SK-N-SH treated with all-trans-retinoic acid at 6 μM for 48 hours (cell line): ENCODE data around the gene CDC14A.

Experiments used
- ATAC-seq: fragments of 200-7000 bp; cut with Tn5 transposase; 3 replicates; pipeline ENCODE4 v1.9.1; 2020; ENCODE audit warnings: mild to moderate bottlenecking, moderate library complexity
- ARNTL ChIP-seq: fragments of 450-650 bp; formaldehyde crosslinking; IDR thresholded peaks from 2 replicates; pipeline ENCODE4 v1.5.0; 2020; ENCODE audit warnings: low read depth, mild to moderate bottlenecking, moderate library complexity, borderline replicate concordance
- BACH2 ChIP-seq: fragments of 250-450 bp; sonication (Bioruptor Pico); IDR thresholded peaks from 2 replicates; pipeline ENCODE4 v1.9.0; 2021; ENCODE audit warnings: mild to moderate bottlenecking, borderline replicate concordance
- CSDC2 ChIP-seq: fragments of 250-450 bp; sonication (Bioruptor Pico); IDR thresholded peaks from 2 replicates; pipeline ENCODE4 v1.5.0; 2020; ENCODE audit warnings: mild to moderate bottlenecking, moderate library complexity
- ESRRG ChIP-seq: fragments of 250-450 bp; sonication (Bioruptor Pico); IDR thresholded peaks from 2 replicates; pipeline ENCODE4 v1.6.1; 2021; ENCODE audit warnings: mild to moderate bottlenecking
- GLIS3 ChIP-seq: fragments of 250-450 bp; sonication (Bioruptor Pico); IDR thresholded peaks from 2 replicates; pipeline ENCODE4 v1.5.0; 2020; ENCODE audit warnings: mild to moderate bottlenecking, moderate library complexity
- ISL1 ChIP-seq: fragments of 250-450 bp; sonication (Bioruptor Pico); IDR thresholded peaks from 2 replicates; pipeline ENCODE4 v2.1.2; 2022; ENCODE audit warnings: mild to moderate bottlenecking, moderate library complexity
- OSR1 ChIP-seq: fragments of 250-450 bp; sonication (Bioruptor Pico); IDR thresholded peaks from 2 replicates; pipeline ENCODE4 v1.8.0; 2022; ENCODE audit warnings: moderate library complexity, mild to moderate bottlenecking, inconsistent platforms
- PATZ1 ChIP-seq: fragments of 250-450 bp; sonication (Bioruptor Pico); IDR thresholded peaks from 2 replicates; pipeline ENCODE4 v1.8.0; 2020; ENCODE audit warnings: mild to moderate bottlenecking, moderate library complexity, borderline replicate concordance
- PPARA ChIP-seq: fragments of 250-450 bp; sonication (Bioruptor Pico); IDR thresholded peaks from 2 replicates; pipeline ENCODE4 v1.5.0; 2020; ENCODE audit warnings: mild to moderate bottlenecking, borderline replicate concordance
- SNAI2 ChIP-seq: fragments of 250-450 bp; sonication (Bioruptor Pico); IDR thresholded peaks from 2 replicates; pipeline ENCODE4 v1.5.0; 2020; ENCODE audit warnings: mild to moderate bottlenecking, moderate library complexity
- TCF4 ChIP-seq: fragments of 250-450 bp; sonication (Bioruptor Pico); IDR thresholded peaks from 2 replicates; pipeline ENCODE4 v1.8.0; 2021; ENCODE audit warnings: mild to moderate bottlenecking, moderate library complexity, borderline replicate concordance
- TOX ChIP-seq: fragments of 250-450 bp; sonication (Bioruptor Pico); IDR thresholded peaks from 2 replicates; pipeline ENCODE4 v1.8.0; 2021; ENCODE audit warnings: mild to moderate bottlenecking, moderate library complexity, borderline replicate concordance
- TSHZ2 ChIP-seq: fragments of 250-450 bp; sonication (Bioruptor Pico); IDR thresholded peaks from 2 replicates; pipeline ENCODE4 v1.5.0; 2020; ENCODE audit warnings: mild to moderate bottlenecking, moderate library complexity
- ZC3H10 ChIP-seq: fragments of 250-450 bp; sonication (Bioruptor Pico); IDR thresholded peaks from 2 replicates; pipeline ENCODE4 v1.5.1; 2021; ENCODE audit warnings: mild to moderate bottlenecking, moderate library complexity
- ZFP3 ChIP-seq: fragments of 250-450 bp; sonication (Bioruptor Pico); IDR thresholded peaks from 2 replicates; pipeline ENCODE4 v1.5.0; 2020; ENCODE audit warnings: mild to moderate bottlenecking, moderate library complexity
- ZNF565 ChIP-seq: fragments of 450-650 bp; formaldehyde crosslinking; conservative IDR thresholded peaks from 2 replicates; pipeline ENCODE4 v1.5.0; 2020; ENCODE audit warnings: low read depth, mild to moderate bottlenecking, moderate library complexity
- ZNF70 ChIP-seq: fragments of 450-650 bp; formaldehyde crosslinking; IDR thresholded peaks from 2 replicates; pipeline ENCODE4 v1.5.0; 2020; ENCODE audit warnings: mild to moderate bottlenecking, moderate library complexity
- ZNF8 ChIP-seq: fragments of 450-650 bp; formaldehyde crosslinking; IDR thresholded peaks from 2 replicates; pipeline ENCODE4 v1.5.0; 2020; ENCODE audit warnings: mild to moderate bottlenecking, moderate library complexity
- TF ChIP-seq, protein P1 (sequence below): fragments of 250-450 bp; sonication (Bioruptor Pico); IDR thresholded peaks from 2 replicates; pipeline ENCODE4 v1.8.0; 2021; ENCODE audit warnings: low read depth, mild to moderate bottlenecking, moderate library complexity, borderline replicate concordance
- TF ChIP-seq, protein P2 (sequence below): fragments of 250-450 bp; sonication (Bioruptor Pico); IDR thresholded peaks from 2 replicates; pipeline ENCODE4 v1.5.1; 2021; ENCODE audit warnings: mild to moderate bottlenecking, moderate library complexity
- TF ChIP-seq, protein P3 (sequence below): fragments of 250-450 bp; sonication (Bioruptor Pico); IDR thresholded peaks from 2 replicates; pipeline ENCODE4 v1.5.1; 2020; ENCODE audit warnings: low read depth, mild to moderate bottlenecking, moderate library complexity

The CDC14A gene

GRCh38 chr1:100483230-100483629 is 130.9 kb downstream of the CDC14A start:
- ATAC-seq = no peak
- TF ChIP-seq ESRRG = no peak
- no peak for TF ChIP-seq CSDC2 (CRISPR knock-in tag)
- no peak for TF ChIP-seq TSHZ2 (CRISPR knock-in tag)
- TF ChIP-seq ZFP3 = no peak
- TF ChIP-seq PATZ1 (CRISPR knock-in tag) = no peak
- TF ChIP-seq OSR1 (CRISPR knock-in tag) = no peak
- TF ChIP-seq, protein P1, sequence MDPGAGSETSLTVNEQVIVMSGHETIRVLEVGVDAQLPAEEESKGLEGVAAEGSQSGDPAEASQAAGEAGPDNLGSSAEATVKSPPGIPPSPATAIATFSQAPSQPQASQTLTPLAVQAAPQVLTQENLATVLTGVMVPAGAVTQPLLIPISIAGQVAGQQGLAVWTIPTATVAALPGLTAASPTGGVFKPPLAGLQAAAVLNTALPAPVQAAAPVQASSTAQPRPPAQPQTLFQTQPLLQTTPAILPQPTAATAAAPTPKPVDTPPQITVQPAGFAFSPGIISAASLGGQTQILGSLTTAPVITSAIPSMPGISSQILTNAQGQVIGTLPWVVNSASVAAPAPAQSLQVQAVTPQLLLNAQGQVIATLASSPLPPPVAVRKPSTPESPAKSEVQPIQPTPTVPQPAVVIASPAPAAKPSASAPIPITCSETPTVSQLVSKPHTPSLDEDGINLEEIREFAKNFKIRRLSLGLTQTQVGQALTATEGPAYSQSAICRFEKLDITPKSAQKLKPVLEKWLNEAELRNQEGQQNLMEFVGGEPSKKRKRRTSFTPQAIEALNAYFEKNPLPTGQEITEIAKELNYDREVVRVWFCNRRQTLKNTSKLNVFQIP (CRISPR knock-in tag) = no peak
- TF ChIP-seq ARNTL (CRISPR knock-in tag) = no peak
- TF ChIP-seq, protein P2, sequence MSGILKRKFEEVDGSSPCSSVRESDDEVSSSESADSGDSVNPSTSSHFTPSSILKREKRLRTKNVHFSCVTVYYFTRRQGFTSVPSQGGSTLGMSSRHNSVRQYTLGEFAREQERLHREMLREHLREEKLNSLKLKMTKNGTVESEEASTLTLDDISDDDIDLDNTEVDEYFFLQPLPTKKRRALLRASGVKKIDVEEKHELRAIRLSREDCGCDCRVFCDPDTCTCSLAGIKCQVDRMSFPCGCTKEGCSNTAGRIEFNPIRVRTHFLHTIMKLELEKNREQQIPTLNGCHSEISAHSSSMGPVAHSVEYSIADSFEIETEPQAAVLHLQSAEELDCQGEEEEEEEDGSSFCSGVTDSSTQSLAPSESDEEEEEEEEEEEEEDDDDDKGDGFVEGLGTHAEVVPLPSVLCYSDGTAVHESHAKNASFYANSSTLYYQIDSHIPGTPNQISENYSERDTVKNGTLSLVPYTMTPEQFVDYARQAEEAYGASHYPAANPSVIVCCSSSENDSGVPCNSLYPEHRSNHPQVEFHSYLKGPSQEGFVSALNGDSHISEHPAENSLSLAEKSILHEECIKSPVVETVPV (CRISPR knock-in tag) = no peak
- no peak for TF ChIP-seq GLIS3 (CRISPR knock-in tag)
- TF ChIP-seq ZNF565 (CRISPR knock-in tag) = no peak
- TF ChIP-seq, protein P3, sequence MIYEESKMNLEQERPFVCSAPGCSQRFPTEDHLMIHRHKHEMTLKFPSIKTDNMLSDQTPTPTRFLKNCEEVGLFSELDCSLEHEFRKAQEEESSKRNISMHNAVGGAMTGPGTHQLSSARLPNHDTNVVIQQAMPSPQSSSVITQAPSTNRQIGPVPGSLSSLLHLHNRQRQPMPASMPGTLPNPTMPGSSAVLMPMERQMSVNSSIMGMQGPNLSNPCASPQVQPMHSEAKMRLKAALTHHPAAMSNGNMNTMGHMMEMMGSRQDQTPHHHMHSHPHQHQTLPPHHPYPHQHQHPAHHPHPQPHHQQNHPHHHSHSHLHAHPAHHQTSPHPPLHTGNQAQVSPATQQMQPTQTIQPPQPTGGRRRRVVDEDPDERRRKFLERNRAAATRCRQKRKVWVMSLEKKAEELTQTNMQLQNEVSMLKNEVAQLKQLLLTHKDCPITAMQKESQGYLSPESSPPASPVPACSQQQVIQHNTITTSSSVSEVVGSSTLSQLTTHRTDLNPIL (CRISPR knock-in tag) = no peak
- no peak for TF ChIP-seq BACH2
- no peak for TF ChIP-seq TCF4
- no peak for TF ChIP-seq TOX (CRISPR knock-in tag)
- no peak for TF ChIP-seq ZC3H10
- no peak for TF ChIP-seq ZNF8
- no peak for TF ChIP-seq ZNF70 (CRISPR knock-in tag)
- TF ChIP-seq PPARA = no peak

GRCh38 chr1:100485855-100486258 is 133.6 kb downstream of the CDC14A start:
- no peak for TF ChIP-seq ISL1 (CRISPR knock-in tag)
- no peak for TF ChIP-seq TCF4
- TF ChIP-seq SNAI2 (CRISPR knock-in tag) = no peak
- TF ChIP-seq BACH2 = no peak
- TF ChIP-seq ZFP3 = no peak
- TF ChIP-seq, protein P1 (CRISPR knock-in tag) = no peak
- no peak for TF ChIP-seq TOX (CRISPR knock-in tag)
- TF ChIP-seq ESRRG = no peak
- no peak for TF ChIP-seq CSDC2 (CRISPR knock-in tag)
- TF ChIP-seq ZC3H10 = no peak
- TF ChIP-seq, protein P2 (CRISPR knock-in tag) = no peak
- TF ChIP-seq ZNF565 (CRISPR knock-in tag) = no peak
- TF ChIP-seq ARNTL (CRISPR knock-in tag) = no peak
- TF ChIP-seq OSR1 (CRISPR knock-in tag) = no peak
- TF ChIP-seq, all 23 proteins: peak for 0
- ATAC-seq = no peak
